HAP-1 (cell line): ENCODE results near the gene ZNF423.
A peak's percentile ranks its signal among the peaks of the same experiment; 100 is the strongest.

Source experiments
- DNase-seq, 2 experiments: peaks; one replicate each; pipeline ENCODE4 v3.0.0-alpha.2; 2016 to 2020; ENCODE audit warnings: low spot score in 2 of 2
- H3K27me3 ChIP-seq: fragments of 250-450 bp; sonication (Bioruptor Pico); 2 replicates; pipeline ENCODE4 v1.5.1; 2020; ENCODE audit warnings: low read depth, mild to moderate bottlenecking, moderate library complexity
- H3K36me3 ChIP-seq: fragments of 250-450 bp; sonication (Bioruptor Pico); replicated peaks from 2 replicates; pipeline ENCODE4 v1.5.1; 2020; ENCODE audit warnings: mild to moderate bottlenecking
- H3K4me1 ChIP-seq: fragments of 250-450 bp; sonication (Bioruptor Pico); 2 replicates; pipeline ENCODE4 v1.5.1; 2020; ENCODE audit warnings: mild to moderate bottlenecking
- H3K4me3 ChIP-seq: fragments of 250-450 bp; sonication (Bioruptor Pico); 2 replicates; pipeline ENCODE4 v1.5.1; 2020; ENCODE audit warnings: mild to moderate bottlenecking, moderate library complexity
- H3K9me3 ChIP-seq: fragments of 250-450 bp; sonication (Bioruptor Pico); 2 replicates; pipeline ENCODE4 v1.5.1; 2020; ENCODE audit warnings: mild to moderate bottlenecking, moderate library complexity
- in situ Hi-C: fragments of 300-500 bp; cut with MboI; formaldehyde crosslinking; loops from 3 replicates; pipeline ENCODE4 v1.14.3; 2020; ENCODE audit warnings: low sequenced_read_pairs, inconsistent platforms, mixed read lengths

ZNF423 gene

DNA sequence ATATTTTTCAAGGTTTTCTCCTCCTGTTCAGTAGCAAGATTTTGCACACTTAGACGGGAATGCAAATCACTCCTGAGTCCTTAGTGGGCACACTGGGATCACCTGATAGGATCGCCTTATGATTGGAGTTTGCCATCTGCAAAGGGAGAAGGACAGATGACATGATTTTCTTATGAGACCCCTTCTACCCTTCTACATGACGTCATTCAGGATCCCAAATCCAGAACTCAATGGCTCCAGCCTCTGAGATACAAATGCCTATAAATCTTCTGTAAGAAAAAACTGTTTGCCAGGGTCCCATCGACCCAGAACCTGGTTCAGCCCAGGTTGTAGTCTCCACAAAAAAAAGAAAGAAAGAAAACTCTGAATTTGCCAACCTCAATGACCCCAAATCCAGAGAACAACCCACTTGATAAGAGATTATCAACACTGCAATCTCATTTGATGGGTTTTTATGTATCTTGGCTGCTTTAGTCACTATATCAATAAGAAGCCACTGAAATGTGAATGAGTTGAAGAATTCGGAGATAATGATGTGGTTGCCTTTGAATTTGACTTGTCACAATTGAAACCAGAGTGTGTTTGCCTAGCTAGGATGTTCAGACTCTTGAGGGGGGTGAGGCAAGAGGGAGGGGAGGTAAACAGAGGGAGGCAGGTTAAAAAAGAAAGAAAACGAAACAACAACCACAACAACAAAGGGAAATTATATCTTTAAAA is 6.7 kb downstream of the ZNF423 start:
- in situ Hi-C loops = no loop called here
- H3K4me3 ChIP-seq = no peak overlapping the region
- H3K36me3 ChIP-seq = no peaks in the 10 kb centered on the region
- H3K27me3 ChIP-seq = no peaks in the 10 kb centered on the region
- DNase-seq = no peak
- H3K9me3 ChIP-seq = no peaks in the 10 kb centered on the region
- H3K4me1 ChIP-seq = peaks cover 8% of the 10 kb centered on the region

DNA sequence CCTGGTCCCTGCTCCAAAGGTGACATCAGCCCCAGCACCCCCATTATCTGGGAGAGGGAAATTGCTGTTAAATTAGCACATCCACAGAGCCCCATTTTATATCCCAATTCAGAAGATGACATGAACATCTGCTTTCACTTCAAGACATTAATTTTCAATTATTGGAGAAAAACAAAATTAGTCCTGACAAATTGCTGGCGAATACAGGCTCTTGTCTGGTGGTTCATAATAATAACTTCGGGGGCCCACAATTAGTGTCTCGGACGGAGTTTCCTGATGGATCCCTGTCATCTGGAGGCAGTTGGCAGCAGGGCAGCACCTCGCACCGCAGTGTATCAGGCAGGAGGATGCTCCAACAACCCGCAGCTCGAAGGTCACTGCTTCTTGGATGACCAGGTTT is 7.4 kb downstream of the ZNF423 start:
- H3K4me1 ChIP-seq = peaks cover 8% of the 10 kb centered on the region
- no peak overlapping the region for H3K4me3 ChIP-seq
- no peaks in the 10 kb centered on the region for H3K9me3 ChIP-seq
- H3K27me3 ChIP-seq = no peaks in the 10 kb centered on the region
- no peaks in the 10 kb centered on the region for H3K36me3 ChIP-seq
- in situ Hi-C loops = no loop called here
- DNase-seq = no peak

DNA sequence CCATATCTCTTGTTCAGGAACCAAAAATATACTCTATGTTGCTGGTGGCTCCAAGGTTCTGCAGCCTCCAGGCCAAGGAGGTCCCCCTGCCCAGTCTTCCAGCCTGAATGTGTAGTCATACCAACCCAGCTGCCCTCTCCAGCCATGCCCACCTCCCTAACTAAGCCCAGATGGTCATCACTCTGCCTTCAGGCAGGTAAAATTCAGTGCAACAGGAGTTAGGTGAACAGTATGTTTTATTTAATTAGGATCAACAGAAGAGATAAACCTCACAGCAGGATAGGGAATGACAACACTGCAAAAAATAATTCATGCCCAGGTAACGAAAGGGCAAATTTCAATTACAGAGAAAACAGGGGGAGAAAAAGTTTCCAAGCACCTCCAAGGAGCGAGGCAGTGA is 9.1 kb downstream of the ZNF423 start:
- DNase-seq = no peak
- Histone ChIP-seq H3K27me3 (no peaks in the 10 kb centered on the region), H3K36me3 (no peaks in the 10 kb centered on the region), H3K4me1 (peaks cover 8% of the 10 kb centered on the region), H3K9me3 (no peaks in the 10 kb centered on the region), H3K4me3 (no peak overlapping the region)
- in situ Hi-C loops = no loop called here

DNA sequence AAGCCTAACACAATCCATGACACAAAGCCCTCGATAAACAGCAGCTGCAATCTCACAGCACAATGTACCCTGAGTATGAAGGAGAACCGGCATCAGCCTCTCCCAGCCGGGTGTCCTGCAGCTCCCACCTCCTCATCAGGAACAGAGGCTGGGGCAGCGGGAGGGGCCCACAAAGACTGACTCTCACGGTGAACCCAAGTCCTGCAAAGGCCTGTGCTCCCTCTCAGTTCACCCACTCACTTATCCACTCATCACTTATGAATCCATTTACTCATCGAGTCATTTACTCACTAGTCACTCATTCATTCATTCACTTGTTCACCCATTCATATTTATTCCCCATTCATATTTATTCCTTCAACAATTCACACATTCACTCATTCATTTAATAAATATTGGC is 11.6 kb downstream of the ZNF423 start:
- no peaks in the 10 kb centered on the region for H3K27me3 ChIP-seq
- H3K4me1 ChIP-seq = peaks cover 2% of the 10 kb centered on the region
- DNase-seq = no peak
- in situ Hi-C loops = no loop called here
- H3K4me3 ChIP-seq = no peak overlapping the region
- no peaks in the 10 kb centered on the region for H3K36me3 ChIP-seq
- H3K9me3 ChIP-seq = no peaks in the 10 kb centered on the region

DNA sequence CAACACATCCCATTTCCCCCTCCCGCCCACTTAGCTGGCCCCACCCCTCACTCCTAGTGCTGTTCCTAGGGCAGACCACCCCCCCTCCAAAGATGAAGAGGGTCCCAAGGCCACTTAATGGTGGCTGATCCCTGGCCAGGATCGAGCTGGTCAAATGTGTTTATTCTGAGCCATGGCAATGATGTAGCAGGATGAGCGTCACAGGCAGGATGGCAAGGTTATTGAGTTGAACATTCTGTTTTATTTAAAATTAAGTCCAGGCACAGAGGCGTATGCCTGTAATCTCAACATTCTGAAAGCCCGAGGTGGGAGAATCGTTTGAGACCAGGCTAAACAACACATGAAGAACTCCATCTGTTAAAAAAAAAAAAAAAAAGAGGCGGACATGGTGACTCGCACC is 12.2 kb downstream of the ZNF423 start:
- Histone ChIP-seq H3K4me3 (no peak overlapping the region), H3K9me3 (no peaks in the 10 kb centered on the region), H3K4me1 (no peaks in the 10 kb centered on the region), H3K36me3 (no peaks in the 10 kb centered on the region), H3K27me3 (no peaks in the 10 kb centered on the region)
- no peak for DNase-seq
- in situ Hi-C loops = no loop called here

DNA sequence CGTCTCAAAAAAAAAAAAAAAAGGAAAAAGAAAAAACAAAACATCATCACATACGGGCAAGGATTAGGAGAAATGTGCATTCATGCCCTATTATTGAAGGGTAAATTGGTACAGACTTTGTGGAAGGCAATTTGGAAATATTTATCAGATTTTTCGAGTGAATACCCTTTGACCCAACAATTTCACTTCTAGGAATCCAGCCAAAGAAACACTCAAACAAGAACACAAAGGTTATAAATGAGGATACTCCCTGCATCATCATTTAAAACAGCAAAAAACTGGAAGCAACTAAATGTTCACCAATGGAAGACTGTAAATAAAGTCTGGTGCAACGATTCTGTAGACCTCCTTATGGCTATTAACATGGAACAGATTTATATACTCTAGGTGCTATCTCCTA is 12.9 kb downstream of the ZNF423 start:
- Histone ChIP-seq H3K9me3 (no peaks in the 10 kb centered on the region), H3K27me3 (no peaks in the 10 kb centered on the region), H3K4me1 (no peaks in the 10 kb centered on the region), H3K36me3 (no peaks in the 10 kb centered on the region), H3K4me3 (no peak overlapping the region)
- no peak for DNase-seq
- in situ Hi-C loops = no loop called here

DNA sequence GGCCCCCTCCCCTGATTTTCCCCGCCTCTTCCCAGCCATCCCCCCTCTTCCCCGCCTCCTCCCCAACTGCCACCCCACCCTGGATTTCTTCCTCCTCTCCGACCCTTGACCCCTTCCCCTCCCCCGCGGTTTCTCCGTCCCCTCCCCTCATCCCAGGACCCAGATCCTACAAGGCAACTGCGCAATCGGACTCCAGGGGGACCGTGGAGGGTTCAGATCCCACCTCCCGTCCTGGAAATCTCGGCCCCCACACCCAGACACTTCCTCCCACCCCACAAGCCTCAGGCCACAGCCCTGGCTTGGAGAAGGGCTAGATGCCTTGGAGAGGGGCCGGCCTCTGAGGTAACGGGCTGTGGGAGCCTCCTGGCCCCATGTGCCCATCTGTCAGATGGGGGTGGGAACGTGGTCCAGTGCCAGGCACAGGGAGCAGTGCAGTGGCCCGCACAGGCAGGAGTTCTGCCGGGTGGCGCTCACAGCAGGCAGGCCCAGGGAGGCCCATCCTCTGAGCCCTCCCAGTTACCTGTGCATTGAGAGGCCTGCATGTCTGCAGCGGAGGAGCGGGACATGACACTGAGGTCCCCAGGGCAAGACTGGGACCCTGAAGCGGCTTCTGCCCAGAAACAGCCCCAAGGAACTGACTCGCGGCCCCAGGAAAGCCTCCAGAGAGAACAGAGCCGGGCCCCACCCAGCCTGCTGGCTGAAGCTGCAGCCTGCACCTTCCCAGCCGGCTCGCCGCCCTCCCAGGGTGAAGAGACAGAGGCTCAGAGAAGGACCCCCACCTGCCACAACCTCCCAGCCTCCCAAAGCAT is 16.7 kb downstream of the ZNF423 start:
- H3K36me3 ChIP-seq = no peaks in the 10 kb centered on the region
- H3K4me1 ChIP-seq = peaks cover 6% of the 10 kb centered on the region
- H3K27me3 ChIP-seq = no peaks in the 10 kb centered on the region
- in situ Hi-C loops = no loop called here
- no peak overlapping the region for H3K4me3 ChIP-seq
- no peak for DNase-seq
- H3K9me3 ChIP-seq = no peaks in the 10 kb centered on the region

DNA sequence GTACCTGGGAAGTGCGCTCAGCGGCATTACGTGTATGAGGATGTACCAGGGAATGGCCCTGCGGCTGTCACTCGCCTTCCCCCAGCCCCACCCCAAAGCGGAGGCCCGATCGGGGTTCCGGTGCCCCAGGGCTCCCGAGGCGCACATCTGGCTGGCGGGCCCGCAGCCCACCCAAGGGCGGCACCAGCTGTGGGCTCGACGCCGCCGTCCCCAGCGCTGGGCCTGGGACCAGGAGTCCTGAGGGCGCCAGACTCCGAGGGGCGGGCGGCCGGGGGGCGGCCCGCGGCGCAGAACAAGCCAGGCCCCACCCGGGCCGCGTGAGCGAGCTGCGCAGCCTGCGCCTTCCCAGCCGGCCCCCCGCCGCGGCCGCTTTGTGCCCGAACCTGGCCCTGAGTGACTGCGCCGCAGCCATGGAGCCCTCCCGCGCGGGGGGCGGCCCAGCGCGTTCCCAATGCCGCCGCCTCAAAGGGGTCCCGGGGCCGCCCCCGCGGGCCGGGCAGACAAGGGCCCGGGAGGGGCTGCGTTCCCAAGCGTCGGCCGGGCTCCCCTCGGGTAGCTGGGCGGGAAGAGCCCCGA is 17.4 kb downstream of the ZNF423 start:
- no peaks in the 10 kb centered on the region for H3K36me3 ChIP-seq
- no peak for DNase-seq
- H3K9me3 ChIP-seq = no peaks in the 10 kb centered on the region
- H3K4me3 ChIP-seq = no peak overlapping the region
- H3K27me3 ChIP-seq = no peaks in the 10 kb centered on the region
- H3K4me1 ChIP-seq = peaks cover 12% of the 10 kb centered on the region
- in situ Hi-C loops = no loop called here

DNA sequence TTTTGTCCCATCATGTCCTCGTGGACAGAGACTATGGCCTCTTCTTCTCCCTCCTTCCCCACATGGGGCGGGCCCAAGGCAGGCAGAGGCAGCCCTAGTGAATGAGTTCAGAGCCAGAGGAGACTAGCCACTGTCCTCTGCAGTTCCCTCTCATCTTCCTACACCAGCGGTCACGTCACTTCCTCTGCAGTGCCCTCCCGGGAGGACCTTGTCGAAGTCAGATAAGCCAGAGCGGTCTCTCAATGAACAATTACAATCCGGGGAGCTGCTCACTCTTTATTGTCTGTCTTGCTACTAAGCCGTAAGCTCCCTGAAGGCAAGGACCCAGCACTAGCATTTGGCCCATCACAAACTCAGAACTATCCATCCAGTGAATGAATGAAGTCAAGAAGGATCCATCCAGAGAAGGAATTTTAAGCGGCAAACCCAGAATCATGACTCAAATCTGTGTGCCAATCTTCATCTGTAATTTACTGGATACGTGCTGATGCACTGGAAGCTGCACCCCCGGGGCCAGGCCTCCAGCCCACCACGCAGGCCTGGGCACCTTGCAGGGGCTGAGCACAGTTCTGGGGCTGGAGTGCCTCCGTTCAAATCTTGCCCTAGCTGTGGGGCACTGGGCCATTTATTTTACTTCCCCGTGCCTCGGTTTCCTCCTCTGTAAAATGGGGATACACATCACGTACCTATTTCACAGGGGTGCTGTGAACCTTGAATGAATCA is 18.1 kb downstream of the ZNF423 start:
- peaks cover 17% of the 10 kb centered on the region for H3K4me1 ChIP-seq
- no peaks in the 10 kb centered on the region for H3K36me3 ChIP-seq
- H3K4me3 ChIP-seq = no peak overlapping the region
- H3K27me3 ChIP-seq = no peaks in the 10 kb centered on the region
- in situ Hi-C loops = no loop called here
- H3K9me3 ChIP-seq = no peaks in the 10 kb centered on the region
- DNase-seq = no peak

DNA sequence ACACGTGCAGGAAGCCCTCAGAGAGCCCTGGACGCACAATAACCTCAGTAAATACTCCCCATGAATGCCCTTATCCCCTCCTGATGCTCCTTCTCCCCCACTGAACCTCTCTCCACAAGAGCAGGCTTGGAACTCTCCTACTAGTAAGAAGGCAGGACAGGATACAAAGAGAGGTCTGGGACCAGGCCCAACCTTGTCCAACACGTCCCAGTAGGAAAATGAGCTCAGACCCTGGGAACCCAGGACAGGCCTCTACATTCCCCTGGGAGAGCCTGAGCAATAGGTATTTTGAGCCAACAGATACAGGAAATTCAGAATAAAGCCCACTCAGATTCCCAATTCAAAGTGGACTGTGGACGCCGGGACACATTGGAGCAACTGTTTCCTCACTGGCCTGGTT is 19.2 kb downstream of the ZNF423 start:
- H3K4me3 ChIP-seq = no peak overlapping the region
- no peak for DNase-seq
- H3K36me3 ChIP-seq = no peaks in the 10 kb centered on the region
- in situ Hi-C loops = no loop called here
- H3K27me3 ChIP-seq = no peaks in the 10 kb centered on the region
- no peaks in the 10 kb centered on the region for H3K9me3 ChIP-seq
- peaks cover 20% of the 10 kb centered on the region for H3K4me1 ChIP-seq

DNA sequence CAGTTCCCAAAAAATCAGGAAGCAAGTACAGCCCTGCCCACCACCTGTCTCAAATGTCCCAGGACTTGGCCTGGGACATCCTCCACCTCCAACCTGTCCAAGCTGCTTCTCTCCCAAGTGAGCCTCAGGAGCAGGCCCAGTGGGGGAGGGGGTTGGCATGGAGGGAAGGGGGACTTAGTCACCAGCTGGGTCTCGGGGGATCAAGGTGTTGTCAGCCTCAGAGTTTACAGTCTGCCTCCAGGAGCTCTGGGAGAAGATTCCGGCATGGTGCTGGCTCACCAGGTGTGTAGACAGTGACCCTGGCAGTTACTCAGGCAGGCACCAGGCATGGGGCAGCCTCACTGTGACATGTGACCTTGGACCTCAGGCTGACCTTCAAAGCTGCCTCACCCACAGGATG is 19.7 kb downstream of the ZNF423 start:
- H3K4me3 ChIP-seq = no peak overlapping the region
- DNase-seq = no peak
- no peaks in the 10 kb centered on the region for H3K36me3 ChIP-seq
- in situ Hi-C loops = no loop called here
- peaks cover 20% of the 10 kb centered on the region for H3K4me1 ChIP-seq
- H3K9me3 ChIP-seq = no peaks in the 10 kb centered on the region
- no peaks in the 10 kb centered on the region for H3K27me3 ChIP-seq

DNA sequence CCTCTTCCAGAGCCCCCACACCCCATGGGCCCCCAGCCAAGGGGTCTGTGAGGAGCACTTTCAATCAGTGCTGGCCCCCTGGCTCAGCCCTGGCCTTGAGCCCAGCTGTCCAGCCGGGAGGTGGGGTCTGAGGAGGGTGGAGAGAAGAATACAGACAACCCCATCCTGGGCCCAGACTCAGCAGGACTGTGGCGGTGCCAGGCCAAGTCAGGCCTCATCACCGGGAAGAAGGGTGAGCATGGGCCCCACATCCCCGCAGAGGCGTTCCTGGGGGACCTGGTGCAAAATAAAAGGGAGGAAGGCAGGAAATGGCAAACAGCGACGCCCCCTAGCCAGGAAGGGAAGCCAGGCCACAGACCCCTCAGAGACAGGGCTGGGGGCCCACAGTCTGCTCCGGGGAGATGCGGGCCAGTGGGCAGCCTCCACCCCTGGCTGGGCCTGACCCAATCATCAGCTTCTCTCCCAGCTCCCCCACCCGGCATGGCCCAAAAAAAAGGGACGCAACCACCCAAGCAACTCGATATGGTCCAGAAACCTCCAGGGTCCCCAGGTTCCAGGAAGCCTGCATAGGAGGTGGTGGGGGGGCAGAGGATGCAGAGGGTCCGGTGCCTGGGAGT is 20.6 kb downstream of the ZNF423 start:
- H3K36me3 ChIP-seq = no peaks in the 10 kb centered on the region
- H3K4me3 ChIP-seq = no peak overlapping the region
- H3K4me1 ChIP-seq = peaks cover 20% of the 10 kb centered on the region
- in situ Hi-C loops = no loop called here
- no peaks in the 10 kb centered on the region for H3K27me3 ChIP-seq
- no peak for DNase-seq
- no peaks in the 10 kb centered on the region for H3K9me3 ChIP-seq

DNA sequence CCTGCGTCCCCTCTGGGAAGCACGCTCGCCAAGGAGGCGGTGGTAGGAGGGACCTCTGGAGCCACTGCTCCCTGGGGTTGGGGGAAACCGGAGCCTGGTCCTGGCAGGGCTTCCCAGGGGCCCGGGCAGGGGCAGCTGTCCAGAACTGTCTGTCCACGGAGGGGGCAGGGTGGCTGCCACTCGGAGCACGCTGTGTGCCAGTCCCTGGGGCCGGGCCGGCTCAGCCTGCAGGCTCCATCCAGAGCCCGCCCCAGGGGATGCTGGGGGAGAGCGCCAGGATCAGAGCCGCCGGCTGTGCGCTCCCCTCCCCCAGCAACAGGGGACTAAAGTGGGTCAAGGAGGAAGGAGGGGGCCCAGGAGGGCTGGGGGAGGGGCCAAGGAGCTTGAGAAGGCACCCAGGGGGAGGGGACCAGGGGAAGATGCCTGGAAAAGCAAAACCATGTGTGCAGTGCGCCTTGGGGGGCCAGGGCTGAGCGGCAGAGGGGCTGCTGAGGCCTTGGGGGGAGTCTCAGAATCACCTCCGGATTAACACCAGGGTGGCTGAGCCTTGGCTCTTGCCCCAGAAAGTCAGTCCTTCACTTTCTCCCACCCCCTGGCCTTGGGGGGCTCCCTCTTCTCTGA is 21.3 kb downstream of the ZNF423 start:
- DNase-seq = peak in 1 of 2 experiments; percentile 56
- H3K9me3 ChIP-seq = no peaks in the 10 kb centered on the region
- H3K36me3 ChIP-seq = no peaks in the 10 kb centered on the region
- in situ Hi-C loops = no loop called here
- no peak overlapping the region for H3K4me3 ChIP-seq
- H3K27me3 ChIP-seq = no peaks in the 10 kb centered on the region
- H3K4me1 ChIP-seq = peaks cover 20% of the 10 kb centered on the region
